HepG2 (cell line): ENCODE results near the gene PLB1. TPM values are rescaled to one million over a fixed set of nuclear protein-coding genes. Genes with fewer than 3 reads are reported as not detected.

Experiments used
- ATAC-seq: fragments of 200-7000 bp; cut with Tn5 transposase; 3 replicates; pipeline ENCODE4 v1.9.1; 2020; ENCODE audit warnings: mild to moderate bottlenecking, moderate library complexity
- BruUV-seq: library from RNA; stranded (reverse); fragments of 400-500 nt; replicated peaks from 2 replicates; lab custom pipeline; 2021; lab: Mats Ljungman, UMichigan
- CTCF ChIA-PET: fragments of 300-600 bp; formaldehyde crosslinking; extraction: SDS; loops from one replicate; lab custom pipeline; 2021; ENCODE audit warnings: low total read pairs, inconsistent platforms, low intra/inter-chr PET ratio; lab: Yijun Ruan, JAX
- POLR2A ChIA-PET: fragments of 350-600 bp; sonication (Branson Sonifier 250); formaldehyde crosslinking; loops from one replicate; lab custom pipeline; 2020; ENCODE audit warnings: antibody characterized with exemption, inconsistent platforms; lab: Yijun Ruan, JAX
- DNase-seq: peaks from one replicate; pipeline ENCODE4 v3.0.0-alpha.2; 2015; ENCODE audit warnings: low spot score
- FAIRE-seq: peaks from 3 replicates; lab custom pipeline; 2011; peaks lifted over from hg19 to GRCh38; lab: Jason Lieb, UNC
- H2AFZ ChIP-seq: one replicate; pipeline ENCODE4 v1.6.1; 2011; ENCODE audit warnings: low read length, inconsistent platforms
- H3K27ac ChIP-seq: fragments of 300-600 bp; 3 replicates; pipeline ENCODE4 v1.8.0; 2011; ENCODE audit warnings: mixed run types, mild to moderate bottlenecking, mixed read lengths, low read length, inconsistent platforms; ENCODE audit not compliant: insufficient read depth; ENCODE audit errors: extremely low read length
- H3K27me3 ChIP-seq, 2 experiments: fragments of 200-600 bp in 1 of 2; 2 replicates in 1 of 2; 3 replicates in 1 of 2; pipeline versions ENCODE4 v1.6.0 to v1.8.0; 2011; ENCODE audit warnings: low read length in 2 of 2, mild to moderate bottlenecking in 2 of 2, moderate library complexity in 2 of 2, inconsistent platforms in 1 of 2; ENCODE audit not compliant: insufficient read depth in 2 of 2, control insufficient read depth in 1 of 2
- H3K36me3 ChIP-seq, 2 experiments: fragments of 200-600 bp in 1 of 2; replicated peaks in 1 of 2; 2 replicates in 1 of 2; 3 replicates in 1 of 2; pipeline versions ENCODE4 v1.5.1 to v1.8.0; 2011; ENCODE audit warnings: low read length in 2 of 2, inconsistent platforms in 1 of 2; ENCODE audit not compliant: insufficient read depth in 2 of 2, control insufficient read depth in 1 of 2
- H3K4me1 ChIP-seq: 2 replicates; pipeline ENCODE4 v1.5.1; 2012; ENCODE audit warnings: low read length, inconsistent platforms; ENCODE audit not compliant: insufficient read depth
- H3K4me2 ChIP-seq: 2 replicates; pipeline ENCODE4 v1.6.0; 2011; ENCODE audit warnings: low read depth, low read length, inconsistent platforms
- H3K4me3 ChIP-seq, 3 experiments: fragments of 200-600 bp in 1 of 3; sonication (generic), shearing (Covaris generic) in 1 of 3; replicated peaks in 1 of 3; 2 replicates each; pipeline ENCODE4 v1.5.1; 2011 to 2016; ENCODE audit warnings: low read length in 3 of 3, inconsistent platforms in 2 of 3, low read depth in 2 of 3, mild to moderate bottlenecking in 2 of 3, control low read depth in 1 of 3, mixed read lengths in 1 of 3; ENCODE audit not compliant: insufficient read depth in 1 of 3
- H3K79me2 ChIP-seq: one replicate; pipeline ENCODE4 v1.6.1; 2011; ENCODE audit warnings: low read length, inconsistent platforms; ENCODE audit not compliant: insufficient read depth
- H3K9ac ChIP-seq: 2 replicates; pipeline ENCODE4 v1.6.0; 2011; ENCODE audit warnings: mild to moderate bottlenecking, low read depth, low read length, inconsistent platforms; ENCODE audit not compliant: insufficient read depth
- H3K9me3 ChIP-seq: 2 replicates; pipeline ENCODE4 v1.5.1; 2012; ENCODE audit warnings: mild to moderate bottlenecking, low read length
- H4K20me1 ChIP-seq: 2 replicates; pipeline ENCODE4 v1.6.0; 2011; ENCODE audit warnings: inconsistent platforms, mild to moderate bottlenecking, low read length, moderate library complexity; ENCODE audit not compliant: insufficient read depth
- CSRNP1 ChIP-seq: sonication (generic); formaldehyde crosslinking; IDR thresholded peaks from 2 replicates; pipeline ENCODE4 v1.8.1; 2023; ENCODE audit warnings: mild to moderate bottlenecking, missing genetic modification reagents
- FLYWCH1 ChIP-seq: sonication (generic); formaldehyde crosslinking; IDR thresholded peaks from 2 replicates; pipeline ENCODE4 v1.8.1; 2023; ENCODE audit warnings: mild to moderate bottlenecking, missing genetic modification reagents
- FOXK1 ChIP-seq: sonication (generic); formaldehyde crosslinking; IDR thresholded peaks from 2 replicates; pipeline ENCODE4 v1.4.0; 2020; ENCODE audit warnings: low read depth, missing genetic modification reagents, borderline replicate concordance
- GRHL1 ChIP-seq: sonication (generic); formaldehyde crosslinking; conservative IDR thresholded peaks from 2 replicates; pipeline ENCODE4 v1.8.0; 2022; ENCODE audit warnings: missing genetic modification reagents
- HBP1 ChIP-seq: IDR thresholded peaks from 2 replicates; pipeline ENCODE4 v1.6.1; 2016; ENCODE audit warnings: low read depth, control low read depth
- KAT2B ChIP-seq: fragments of 150-350 bp; IDR thresholded peaks from 2 replicates; pipeline ENCODE4 v1.6.1; 2014; ENCODE audit warnings: low read depth, low read length, borderline replicate concordance
- KLF12 ChIP-seq: sonication (generic); formaldehyde crosslinking; IDR thresholded peaks from 2 replicates; pipeline ENCODE4 v1.4.0; 2020; ENCODE audit warnings: missing genetic modification reagents, borderline replicate concordance
- NFKBIZ ChIP-seq: IDR thresholded peaks from 2 replicates; pipeline ENCODE4 v1.6.1; 2018; ENCODE audit warnings: missing genetic modification reagents, missing compliant biosample characterization
- RELA ChIP-seq: sonication (generic); formaldehyde crosslinking; IDR thresholded peaks from 2 replicates; pipeline ENCODE4 v1.4.0; 2020; ENCODE audit warnings: missing genetic modification reagents
- SNAPC2 ChIP-seq: sonication (generic); formaldehyde crosslinking; IDR thresholded peaks from 2 replicates; pipeline ENCODE4 v1.8.1; 2022; ENCODE audit warnings: mild to moderate bottlenecking, missing genetic modification reagents
- TEAD3 ChIP-seq: optimal IDR thresholded peaks from 2 replicates; pipeline ENCODE3; 2016; ENCODE audit warnings: borderline replicate concordance
- TOPORS ChIP-seq: sonication (generic); formaldehyde crosslinking; IDR thresholded peaks from 2 replicates; pipeline ENCODE4 v1.8.0; 2023; ENCODE audit warnings: mild to moderate bottlenecking, missing genetic modification reagents
- ZBTB3 ChIP-seq: sonication (generic); formaldehyde crosslinking; IDR thresholded peaks from 2 replicates; pipeline ENCODE4 v1.4.0; 2020; ENCODE audit warnings: low read depth, mild to moderate bottlenecking, moderate library complexity, missing genetic modification reagents, borderline replicate concordance
- ZNF276 ChIP-seq: sonication (generic); formaldehyde crosslinking; IDR thresholded peaks from 2 replicates; pipeline ENCODE4 v1.4.0; 2020; ENCODE audit warnings: mild to moderate bottlenecking, low read depth, missing genetic modification reagents
- in situ Hi-C: cut with HindIII; loops from 2 replicates; pipeline ENCODE4 v1.10.0; 2017; ENCODE audit warnings: low pct_unique_long_range_greater_than_20kb; ENCODE audit not compliant: extremely low pct_ligation_motif_present
- intact Hi-C: fragments of 100-400 bp; cut with micrococcal nuclease; formaldehyde crosslinking; loops from one replicate; pipeline ENCODE4 v1.10.0; 2022; ENCODE audit not compliant: unreplicated experiment
- polyA plus RNA-seq, 8 experiments: library from polyadenylated mRNA; depleted of rRNA in 3 of 8; stranded (reverse) in 7 of 8; unstranded in 1 of 8; fragments of >200 nt; fragmentation: Illumina TruSeq in 4 of 8; extraction: Trizol in 4 of 8; gene quantifications; 2 replicates each; pipeline versions ENCODE4 v1.2.1 to v1.2.3, GENCODE V29; 2011 to 2016; ENCODE audit warnings: low read depth in 4 of 8, missing spikeins in 1 of 8, mixed read lengths in 1 of 8; ENCODE audit not compliant: insufficient read depth in 1 of 8
- total RNA-seq, 5 experiments: library from RNA; depleted of rRNA; stranded (reverse); fragments of >200 nt; fragmentation: Illumina TruSeq; extraction: Trizol; gene quantifications; 2 replicates each; pipeline ENCODE4 v1.2.3, GENCODE V29; 2016; ENCODE audit warnings: low read depth in 1 of 5
- TF ChIP-seq, protein P1 (sequence below), 2 experiments: sonication (generic) in 1 of 2; formaldehyde crosslinking in 1 of 2; IDR thresholded peaks; 2 replicates each; pipeline versions ENCODE4 v1.5.1 to v1.6.1; 2011 to 2020; ENCODE audit warnings: borderline replicate concordance in 1 of 2, low read depth in 1 of 2, low read length in 1 of 2, mild to moderate bottlenecking in 1 of 2, missing genetic modification reagents in 1 of 2, moderate library complexity in 1 of 2

PLB1 gene
- total and polyA plus RNA-seq, 2 of the 13 experiments (the other 11 are each of a cell fraction or from before 2014, with no cell fraction given) = 0.20 to 1.8 TPM

GRCh38 chr2:28462122-28462521, 33.7 kb upstream of the PLB1 start:
- FAIRE-seq (no peak), ATAC-seq (no peak), DNase-seq (no peak)
- Histone ChIP-seq H4K20me1 (no peaks in the 10 kb centered on the region), H3K36me3 (no peaks in the 10 kb centered on the region), H3K27me3 (peaks cover 0 to 7% of the 10 kb centered on the region in 2 experiments; a peak in 1 of 5 replicates), H3K9me3 (no peaks in the 10 kb centered on the region), H3K79me2 (no peaks in the 10 kb centered on the region), H3K9ac (no peak overlapping the region), H2AFZ (no peak overlapping the region), H3K27ac (no peak overlapping the region), H3K4me1 (0 out of 2 replicates have a peak, but pooled peaks cover 5% of the 10 kb centered on the region), H3K4me3 (no peak overlapping the region), H3K4me2 (no peak overlapping the region)
- in situ Hi-C loops (no loop called here), intact Hi-C loops (no loop called here)
- ChIA-PET POLR2A (no interaction called here), CTCF (no interaction called here)
- no TSS peak for BruUV-seq
- TF ChIP-seq HBP1 (CRISPR knock-in tag) (no peak), TOPORS (CRISPR knock-in tag) (no peak), RELA (CRISPR knock-in tag) (no peak), FOXK1 (CRISPR knock-in tag) (no peak), KAT2B (no peak), TEAD3 (CRISPR knock-in tag) (no peak), ZBTB3 (CRISPR knock-in tag) (no peak), CSRNP1 (CRISPR knock-in tag) (no peak), SNAPC2 (CRISPR knock-in tag) (no peak), GRHL1 (CRISPR knock-in tag) (no peak), FLYWCH1 (CRISPR knock-in tag) (no peak), NFKBIZ (CRISPR knock-in tag) (no peak), KLF12 (CRISPR knock-in tag) (no peak), ZNF276 (no peak)
- TF ChIP-seq, protein P1, sequence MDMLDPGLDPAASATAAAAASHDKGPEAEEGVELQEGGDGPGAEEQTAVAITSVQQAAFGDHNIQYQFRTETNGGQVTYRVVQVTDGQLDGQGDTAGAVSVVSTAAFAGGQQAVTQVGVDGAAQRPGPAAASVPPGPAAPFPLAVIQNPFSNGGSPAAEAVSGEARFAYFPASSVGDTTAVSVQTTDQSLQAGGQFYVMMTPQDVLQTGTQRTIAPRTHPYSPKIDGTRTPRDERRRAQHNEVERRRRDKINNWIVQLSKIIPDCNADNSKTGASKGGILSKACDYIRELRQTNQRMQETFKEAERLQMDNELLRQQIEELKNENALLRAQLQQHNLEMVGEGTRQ (IDR thresholded peaks at IDR 0.05; ENCODE audit: low read depth, low read length) = no peak
- TF ChIP-seq, protein P1 (CRISPR knock-in tag; IDR thresholded peaks at IDR 0.05; ENCODE audit: borderline replicate concordance) = no peak
